H9 (cell line): ENCODE measurements around the gene SCAF8. TPM values are rescaled to one million over a fixed set of nuclear protein-coding genes. Genes with fewer than 3 reads are reported as not detected.
"Not testable (repeated sequence)": the region's sequence is repeated elsewhere in the genome, so short reads cannot be mapped to it uniquely, and the experiment has no call there.

ENCODE experiments used
- DNase-seq: peaks from one replicate; pipeline ENCODE4 v3.0.0-alpha.2; 2017
- H2AFZ ChIP-seq: one replicate; pipeline ENCODE4 v1.6.1; 2013; ENCODE audit warnings: mild to moderate bottlenecking, low read length, control low read depth, moderate library complexity
- H2AK5ac ChIP-seq: 2 replicates; pipeline ENCODE4 v1.6.1; 2013; ENCODE audit warnings: low read length, control low read depth, mixed read lengths; ENCODE audit not compliant: insufficient read length
- H2BK120ac ChIP-seq: one replicate; pipeline ENCODE4 v1.6.1; 2013; ENCODE audit warnings: low read depth, mild to moderate bottlenecking, low read length, control low read depth, inconsistent platforms; ENCODE audit not compliant: poor library complexity, severe bottlenecking
- H2BK12ac ChIP-seq: 2 replicates; pipeline ENCODE4 v1.6.1; 2013; ENCODE audit warnings: low read length, control low read depth, mixed read lengths, low read depth; ENCODE audit not compliant: insufficient read length
- H2BK15ac ChIP-seq: 2 replicates; pipeline ENCODE4 v1.6.1; 2013; ENCODE audit warnings: low read depth, low read length, control low read depth
- H2BK20ac ChIP-seq: one replicate; pipeline ENCODE4 v1.6.1; 2013; ENCODE audit warnings: low read depth, mild to moderate bottlenecking, low read length, control low read depth, inconsistent platforms; ENCODE audit not compliant: poor library complexity, severe bottlenecking
- H2BK5ac ChIP-seq: 2 replicates; pipeline ENCODE4 v1.6.1; 2013; ENCODE audit warnings: low read length, control low read depth, mixed read lengths; ENCODE audit not compliant: insufficient read length
- H3K14ac ChIP-seq: 2 replicates; pipeline ENCODE4 v1.6.1; 2013; ENCODE audit warnings: low read length, control low read depth; ENCODE audit not compliant: insufficient read depth
- H3K18ac ChIP-seq: 2 replicates; pipeline ENCODE4 v1.6.1; 2013; ENCODE audit warnings: low read depth, mild to moderate bottlenecking, mixed read lengths, low read length, control low read depth; ENCODE audit not compliant: insufficient read length
- H3K23ac ChIP-seq: 2 replicates; pipeline ENCODE4 v1.6.1; 2013; ENCODE audit warnings: low read length, control low read depth, mixed read lengths, low read depth; ENCODE audit not compliant: insufficient read length
- H3K23me2 ChIP-seq: 2 replicates; pipeline ENCODE4 v1.6.1; 2013; ENCODE audit warnings: low read depth, mild to moderate bottlenecking, mixed read lengths, low read length, control low read depth; ENCODE audit not compliant: insufficient read length, poor library complexity, severe bottlenecking
- H3K27ac ChIP-seq: 2 replicates; pipeline ENCODE4 v1.5.1; 2013; ENCODE audit warnings: low read length, control low read depth, mixed read lengths, low read depth; ENCODE audit not compliant: insufficient read length
- H3K27me3 ChIP-seq: 2 replicates; pipeline ENCODE4 v1.6.1; 2013; ENCODE audit warnings: low read length, control low read depth, inconsistent platforms; ENCODE audit not compliant: insufficient read depth
- H3K4ac ChIP-seq: 2 replicates; pipeline ENCODE4 v1.6.1; 2013; ENCODE audit warnings: low read depth, mild to moderate bottlenecking, control low read depth, inconsistent platforms, low read length, moderate library complexity
- H3K4me1 ChIP-seq: 2 replicates; pipeline ENCODE4 v1.6.1; 2013; ENCODE audit warnings: low read length, control low read depth, inconsistent platforms; ENCODE audit not compliant: insufficient read depth
- H3K4me2 ChIP-seq: 2 replicates; pipeline ENCODE4 v1.6.1; 2013; ENCODE audit warnings: low read length, control low read depth, mixed read lengths; ENCODE audit not compliant: insufficient read length, insufficient read depth
- H3K56ac ChIP-seq: 2 replicates; pipeline ENCODE4 v1.6.1; 2013; ENCODE audit warnings: low read depth, mild to moderate bottlenecking, mixed read lengths, low read length, control low read depth; ENCODE audit not compliant: insufficient read length
- H3K79me1 ChIP-seq: 2 replicates; pipeline ENCODE4 v1.6.1; 2013; ENCODE audit warnings: low read depth, mild to moderate bottlenecking, moderate library complexity, low read length, control low read depth, inconsistent platforms; ENCODE audit not compliant: insufficient read depth, poor library complexity, severe bottlenecking
- H3K79me2 ChIP-seq: 2 replicates; pipeline ENCODE4 v1.6.1; 2013; ENCODE audit warnings: low read length, control low read depth, inconsistent platforms; ENCODE audit not compliant: insufficient read depth
- H3K9ac ChIP-seq: 2 replicates; pipeline ENCODE4 v1.6.1; 2013; ENCODE audit warnings: low read length, control low read depth, mixed read lengths; ENCODE audit not compliant: insufficient read length; ENCODE audit errors: extremely low read depth
- H3K9me3 ChIP-seq: one replicate; pipeline ENCODE4 v1.6.1; 2013; ENCODE audit warnings: low read depth, low read length, inconsistent platforms; ENCODE audit not compliant: control insufficient read depth
- H3T11ph ChIP-seq: one replicate; pipeline ENCODE4 v1.6.1; 2013; ENCODE audit warnings: mild to moderate bottlenecking, low read length, control low read depth, inconsistent platforms
- H4K20me1 ChIP-seq: one replicate; pipeline ENCODE4 v1.6.1; 2013; ENCODE audit not compliant: control insufficient read depth, insufficient read length, insufficient read depth
- H4K5ac ChIP-seq: 2 replicates; pipeline ENCODE4 v1.6.1; 2013; ENCODE audit warnings: low read depth, mild to moderate bottlenecking, mixed read lengths, low read length, control low read depth; ENCODE audit not compliant: insufficient read length
- H4K8ac ChIP-seq: replicated peaks from 2 replicates; pipeline ENCODE4 v1.6.1; 2013; ENCODE audit warnings: low read length, control low read depth, mixed read lengths, low read depth; ENCODE audit not compliant: insufficient read length
- H4K91ac ChIP-seq: 2 replicates; pipeline ENCODE4 v1.6.1; 2013; ENCODE audit warnings: low read depth, mild to moderate bottlenecking, moderate library complexity, mixed read lengths, low read length, control low read depth; ENCODE audit not compliant: insufficient read length
- H3K27ac Mint-ChIP-seq, 3 experiments: 2 replicates in 2 of 3; 3 replicates in 1 of 3; pipeline ENCODE4 v1.8.0; 2020 to 2021; ENCODE audit warnings: mixed read lengths in 3 of 3, mild to moderate bottlenecking in 1 of 3, moderate library complexity in 1 of 3
- H3K27me3 Mint-ChIP-seq: 2 replicates; pipeline ENCODE4 v1.8.0; 2021; ENCODE audit warnings: low read depth, mild to moderate bottlenecking, moderate library complexity, mixed read lengths
- H3K36me3 Mint-ChIP-seq, 3 experiments: 2 replicates in 2 of 3; 3 replicates in 1 of 3; pipeline ENCODE4 v1.8.0; 2020 to 2021; ENCODE audit warnings: low read depth in 3 of 3, mixed read lengths in 3 of 3; ENCODE audit not compliant: insufficient read depth in 1 of 3
- H3K4me1 Mint-ChIP-seq, 2 experiments: 2 replicates each; pipeline ENCODE4 v1.8.0; 2020; ENCODE audit warnings: mixed read lengths in 2 of 2
- H3K4me3 Mint-ChIP-seq, 2 experiments: 2 replicates in 1 of 2; 3 replicates in 1 of 2; pipeline ENCODE4 v1.8.0; 2020 to 2021; ENCODE audit warnings: mild to moderate bottlenecking in 2 of 2, mixed read lengths in 2 of 2, moderate library complexity in 1 of 2
- H3K9me3 Mint-ChIP-seq, 2 experiments: 2 replicates in 1 of 2; 3 replicates in 1 of 2; pipeline ENCODE4 v1.8.0; 2020; ENCODE audit warnings: mild to moderate bottlenecking in 2 of 2, mixed read lengths in 2 of 2, moderate library complexity in 1 of 2
- WGBS: extraction: QIAGEN DNeasy Blood & Tissue Kit; methylation state at CpG from one replicate; pipeline ENCODE4 v1.1.7; 2013; ENCODE audit warnings: missing lambda C conversion rate, low lambda C conversion rate, mixed read lengths; ENCODE audit not compliant: insufficient read length; ENCODE audit errors: extremely low coverage; 5-methylcytosine and 5-hydroxymethylcytosine counted together
- total RNA-seq: library from RNA; stranded (reverse); gene quantifications from 2 replicates; pipeline ENCODE4 v1.2.1, GENCODE V29; 2021
- TF ChIP-seq, protein P1 (sequence below): fragments of 200-600 bp; sonication (generic); conservative IDR thresholded peaks from 3 replicates; pipeline ENCODE4 v1.8.0; 2021; ENCODE audit warnings: antibody characterized with exemption, mild to moderate bottlenecking

Gene SCAF8
- total RNA-seq, 1 experiment from 2014 or later: 78.5 TPM

GRCh38 chr6:154806804-154807203, 73.6 kb downstream of the SCAF8 start:
- Histone ChIP-seq H3K23ac (no peak overlapping the region), H3K14ac (no peak overlapping the region), H2BK12ac (no peak overlapping the region), H2BK120ac (no peak overlapping the region), H3K56ac (no peak overlapping the region), H4K8ac (no peak overlapping the region), H2BK5ac (no peak overlapping the region), H3K27ac (no peak overlapping the region), H3K4me1 (no peaks in the 10 kb centered on the region), H4K20me1 (no peaks in the 10 kb centered on the region), H3K79me1 (no peaks in the 10 kb centered on the region), H3T11ph (no peak overlapping the region), H3K18ac (no peak overlapping the region), H3K79me2 (no peaks in the 10 kb centered on the region), H3K9ac (no peak overlapping the region), H4K91ac (no peak overlapping the region), H3K23me2 (no peaks in the 10 kb centered on the region), H2BK20ac (no peak overlapping the region), H2BK15ac (no peak overlapping the region), H3K27me3 (no peaks in the 10 kb centered on the region), H2AK5ac (no peak overlapping the region), H2AFZ (no peak overlapping the region), H4K5ac (no peak overlapping the region), H3K4ac (no peak overlapping the region), H3K9me3 (no peaks in the 10 kb centered on the region), H3K4me2 (no peak overlapping the region)
- Mint-ChIP-seq H3K36me3 (peaks cover 33 to 69% (median 68%) of the 10 kb centered on the region in 3 experiments), H3K27me3 (no peaks in the 10 kb centered on the region), H3K27ac (no peak overlapping the region), H3K4me3 (no peak overlapping the region), H3K9me3 (no peaks in the 10 kb centered on the region; a peak in 1 of 5 replicates), H3K4me1 (no peaks in the 10 kb centered on the region)
- no peak for DNase-seq
- TF ChIP-seq, protein P1, sequence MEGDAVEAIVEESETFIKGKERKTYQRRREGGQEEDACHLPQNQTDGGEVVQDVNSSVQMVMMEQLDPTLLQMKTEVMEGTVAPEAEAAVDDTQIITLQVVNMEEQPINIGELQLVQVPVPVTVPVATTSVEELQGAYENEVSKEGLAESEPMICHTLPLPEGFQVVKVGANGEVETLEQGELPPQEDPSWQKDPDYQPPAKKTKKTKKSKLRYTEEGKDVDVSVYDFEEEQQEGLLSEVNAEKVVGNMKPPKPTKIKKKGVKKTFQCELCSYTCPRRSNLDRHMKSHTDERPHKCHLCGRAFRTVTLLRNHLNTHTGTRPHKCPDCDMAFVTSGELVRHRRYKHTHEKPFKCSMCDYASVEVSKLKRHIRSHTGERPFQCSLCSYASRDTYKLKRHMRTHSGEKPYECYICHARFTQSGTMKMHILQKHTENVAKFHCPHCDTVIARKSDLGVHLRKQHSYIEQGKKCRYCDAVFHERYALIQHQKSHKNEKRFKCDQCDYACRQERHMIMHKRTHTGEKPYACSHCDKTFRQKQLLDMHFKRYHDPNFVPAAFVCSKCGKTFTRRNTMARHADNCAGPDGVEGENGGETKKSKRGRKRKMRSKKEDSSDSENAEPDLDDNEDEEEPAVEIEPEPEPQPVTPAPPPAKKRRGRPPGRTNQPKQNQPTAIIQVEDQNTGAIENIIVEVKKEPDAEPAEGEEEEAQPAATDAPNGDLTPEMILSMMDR: no peak
- WGBS: no CpG with 5 or more reads among the region's 3 CpGs

DNA sequence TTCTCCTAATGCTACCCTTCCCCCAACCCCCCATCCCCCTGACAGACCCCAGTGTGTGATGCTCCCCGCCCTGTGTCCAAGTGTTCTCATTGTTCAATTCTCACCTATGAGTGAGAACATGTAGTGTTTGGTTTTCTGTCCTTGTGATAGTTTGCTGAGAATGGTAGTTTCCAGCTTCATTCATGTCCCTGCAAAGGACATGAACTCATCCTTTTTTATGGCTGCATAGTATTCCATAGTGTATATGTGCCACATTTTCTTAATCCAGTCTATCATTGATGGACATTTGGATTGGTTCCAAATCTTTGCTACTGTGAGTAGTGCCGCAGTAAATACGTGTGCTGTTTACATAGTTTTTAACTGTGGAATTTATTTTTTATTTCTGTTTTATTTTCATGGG, 78.4 kb downstream of the SCAF8 start:
- not testable (repeated sequence) for H2BK120ac ChIP-seq, H4K91ac ChIP-seq, H3K27ac Mint-ChIP-seq, H3K23me2 ChIP-seq, H3K14ac ChIP-seq, H4K8ac ChIP-seq, H3T11ph ChIP-seq, H2AK5ac ChIP-seq, H3K79me1 ChIP-seq, H3K4me1 ChIP-seq, DNase-seq, H2BK5ac ChIP-seq, H3K27ac ChIP-seq, H3K4me2 ChIP-seq, H3K4ac ChIP-seq, H3K79me2 ChIP-seq, H3K4me1 Mint-ChIP-seq, H3K23ac ChIP-seq, H3K18ac ChIP-seq, H4K20me1 ChIP-seq, H2BK12ac ChIP-seq, H3K56ac ChIP-seq, H3K9ac ChIP-seq, H3K9me3 ChIP-seq, H4K5ac ChIP-seq, H3K4me3 Mint-ChIP-seq, H2BK20ac ChIP-seq, H2AFZ ChIP-seq, H3K27me3 Mint-ChIP-seq, H3K9me3 Mint-ChIP-seq, H3K27me3 ChIP-seq, H2BK15ac ChIP-seq
- peaks cover 38 to 90% (median 87%) of the 10 kb centered on the region in 3 experiments for H3K36me3 Mint-ChIP-seq
- no CpG with 5 or more reads among the region's 3 CpGs for WGBS
